ENCODE results near the gene MEOX1. TPM values are rescaled to one million over a fixed set of nuclear protein-coding genes. Genes with fewer than 3 reads are reported as not detected.
"Not testable (repeated sequence)": the region's sequence is repeated elsewhere in the genome, so short reads cannot be mapped to it uniquely, and the experiment has no call there.

The MEOX1 gene
- total RNA-seq, 1 donor from 2014 or later = 17.2 TPM

- H3K4me3 Mint-ChIP-seq = no peak overlapping the region
- no peak overlapping the region for H3K27ac Mint-ChIP-seq
- peaks cover 8% of the 10 kb centered on the region for H3K27me3 Mint-ChIP-seq
- H3K9me3 Mint-ChIP-seq = no peaks in the 10 kb centered on the region
- DNase-seq (ENCODE audit: extremely low spot score, unreplicated experiment) = no peak
- no peaks in the 10 kb centered on the region for H3K36me3 Mint-ChIP-seq
- no peak for TF ChIP-seq CTCF (conservative IDR thresholded peaks at IDR 0.05)
- peaks cover 22% of the 10 kb centered on the region for H3K4me1 Mint-ChIP-seq (ENCODE audit: unreplicated experiment)
Observed at GRCh38 chr17:43690624-43691316, 29.0 kb upstream of the MEOX1 start.

GRCh38 chr17:43689814-43690213, 28.1 kb upstream of the MEOX1 start:
- H3K4me1 Mint-ChIP-seq (ENCODE audit: unreplicated experiment) = peaks cover 22% of the 10 kb centered on the region
- no peak for DNase-seq (ENCODE audit: extremely low spot score, unreplicated experiment)
- no peak overlapping the region for H3K27ac Mint-ChIP-seq
- H3K4me3 Mint-ChIP-seq = no peak overlapping the region
- peaks cover 8% of the 10 kb centered on the region for H3K27me3 Mint-ChIP-seq
- TF ChIP-seq CTCF (conservative IDR thresholded peaks at IDR 0.05) = no peak
- no peaks in the 10 kb centered on the region for H3K9me3 Mint-ChIP-seq
- H3K36me3 Mint-ChIP-seq = no peaks in the 10 kb centered on the region

- no peaks in the 10 kb centered on the region for H3K9me3 Mint-ChIP-seq
- no peak for TF ChIP-seq CTCF (conservative IDR thresholded peaks at IDR 0.05)
- no peak overlapping the region for H3K4me3 Mint-ChIP-seq
- no peak overlapping the region for H3K27ac Mint-ChIP-seq
- H3K36me3 Mint-ChIP-seq = no peaks in the 10 kb centered on the region
- H3K27me3 Mint-ChIP-seq = peaks cover 8% of the 10 kb centered on the region
- H3K4me1 Mint-ChIP-seq (ENCODE audit: unreplicated experiment) = peaks cover 18% of the 10 kb centered on the region
- DNase-seq (ENCODE audit: extremely low spot score, unreplicated experiment) = no peak
Observed at GRCh38 chr17:43689131-43689530, 27.4 kb upstream of the MEOX1 start.

- H3K4me1 Mint-ChIP-seq (ENCODE audit: unreplicated experiment) = peaks cover 24% of the 10 kb centered on the region
- H3K36me3 Mint-ChIP-seq; DNase-seq (ENCODE audit: extremely low spot score, unreplicated experiment); H3K4me3 Mint-ChIP-seq; H3K27ac Mint-ChIP-seq; H3K27me3 Mint-ChIP-seq; H3K9me3 Mint-ChIP-seq: not testable (repeated sequence)
Observed at GRCh38 chr17:43686957-43687356, 25.2 kb upstream of the MEOX1 start.

GRCh38 chr17:43683928-43684653, 22.4 kb upstream of the MEOX1 start:
- TF ChIP-seq CTCF (conservative IDR thresholded peaks at IDR 0.05) = no peak
- Mint-ChIP-seq H3K27ac (no peak overlapping the region), H3K9me3 (no peaks in the 10 kb centered on the region), H3K4me3 (no peak overlapping the region), H3K4me1 (ENCODE audit: unreplicated experiment) (peaks cover 23% of the 10 kb centered on the region), H3K36me3 (no peaks in the 10 kb centered on the region), H3K27me3 (peaks cover 3% of the 10 kb centered on the region)
- DNase-seq (ENCODE audit: extremely low spot score, unreplicated experiment) = no peak

GRCh38 chr17:43680461-43680860, 18.7 kb upstream of the MEOX1 start:
- Mint-ChIP-seq H3K36me3 (no peaks in the 10 kb centered on the region), H3K4me1 (ENCODE audit: unreplicated experiment) (peaks cover 39% of the 10 kb centered on the region), H3K9me3 (no peaks in the 10 kb centered on the region), H3K27ac (no peak overlapping the region), H3K4me3 (no peak overlapping the region), H3K27me3 (no peaks in the 10 kb centered on the region)
- TF ChIP-seq CTCF (conservative IDR thresholded peaks at IDR 0.05) = no peak
- DNase-seq (ENCODE audit: extremely low spot score, unreplicated experiment) = no peak

Data from type B pancreatic cell (in vitro differentiated cells).